Fibroblast of peridontal ligament (primary cell): ENCODE data around the gene SHOX.
"Not testable (repeated sequence)": the region's sequence is repeated elsewhere in the genome, so short reads cannot be mapped to it uniquely, and the experiment has no call there.

ENCODE experiments used
- DNase-seq: peaks from one replicate; pipeline ENCODE4 v3.0.0-alpha.2; 2010; ENCODE audit errors: extremely low read depth

Gene SHOX

GRCh38 chrX:630612-631496 lies at the start of gene SHOX:
SHOX (plus strand) TSS chrX:630791; CDS start chrX:630898, 107 bp downstream.
- no peak for DNase-seq

GRCh38 chrX:581066-581465 lies 49.5 kb upstream of the SHOX start:
- DNase-seq = no peak

GRCh38 chrX:581720-582298 lies 48.8 kb upstream of the SHOX start:
- DNase-seq = no peak

- DNase-seq = no peak
These were observed 46.0 kb upstream of the SHOX start for GRCh38 chrX:584572-584971.

- no peak for DNase-seq
These were observed 45.3 kb upstream of the SHOX start for GRCh38 chrX:585115-585808.

- DNase-seq = no peak
These were observed 44.2 kb upstream of the SHOX start for GRCh38 chrX:586351-586750.

GRCh38 chrX:589261-589660 lies 41.3 kb upstream of the SHOX start:
- not testable (repeated sequence) for DNase-seq

- DNase-seq = no peak
These were observed 39.7 kb upstream of the SHOX start for GRCh38 chrX:590693-591404.

GRCh38 chrX:599837-600715 lies 30.5 kb upstream of the SHOX start:
- DNase-seq = no peak

GRCh38 chrX:603029-603428 lies 27.6 kb upstream of the SHOX start:
- not testable (repeated sequence) for DNase-seq

GRCh38 chrX:604616-605015 lies 26.0 kb upstream of the SHOX start:
- not testable (repeated sequence) for DNase-seq

- not testable (repeated sequence) for DNase-seq
These were observed 22.5 kb upstream of the SHOX start for GRCh38 chrX:608088-608487.

GRCh38 chrX:614136-614535 lies 16.5 kb upstream of the SHOX start:
- DNase-seq = no peak

- no peak for DNase-seq
These were observed 13.2 kb upstream of the SHOX start for GRCh38 chrX:617401-617800.

GRCh38 chrX:617891-618290 lies 12.7 kb upstream of the SHOX start:
- no peak for DNase-seq

- DNase-seq = not testable (repeated sequence)
These were observed 12.3 kb upstream of the SHOX start for GRCh38 chrX:618304-618703.

GRCh38 chrX:618761-619450 lies 11.7 kb upstream of the SHOX start:
- no peak for DNase-seq

- no peak for DNase-seq
These were observed 11.2 kb upstream of the SHOX start for GRCh38 chrX:619451-619811.

- DNase-seq = no peak
These were observed 10.6 kb upstream of the SHOX start for GRCh38 chrX:619812-620531.
